H1 (cell line): ENCODE measurements around the gene RFXAP. TPM values are rescaled to one million over a fixed set of nuclear protein-coding genes. Genes with fewer than 3 reads are reported as not detected.
A peak's percentile ranks its signal among the peaks of the same experiment; 100 is the strongest.

Source experiments
- BACH1 ChIP-seq: IDR thresholded peaks from 2 replicates; pipeline ENCODE4 v1.6.1; 2012; ENCODE audit warnings: low read length, improper control_type of control experiment
- CEBPB ChIP-seq: IDR thresholded peaks from 2 replicates; pipeline ENCODE4 v1.6.1; 2012; ENCODE audit warnings: low read depth, low read length
- CTBP2 ChIP-seq: IDR thresholded peaks from 2 replicates; pipeline ENCODE4 v1.7.0; 2011; ENCODE audit warnings: borderline replicate concordance, mild to moderate bottlenecking, moderate library complexity, mixed read lengths, low read length; ENCODE audit not compliant: insufficient read depth, insufficient read length
- E2F6 ChIP-seq: IDR thresholded peaks from 2 replicates; pipeline ENCODE4 v1.6.1; 2012; ENCODE audit warnings: inconsistent platforms
- KDM4A ChIP-seq: IDR thresholded peaks from one replicate; pipeline ENCODE4 v1.7.1; 2012; ENCODE audit warnings: low read depth, mild to moderate bottlenecking, moderate library complexity, low read length, inconsistent platforms; ENCODE audit not compliant: severe bottlenecking
- POLR2A ChIP-seq, 2 experiments: IDR thresholded peaks; 1 replicate in 1 of 2; 2 replicates in 1 of 2; pipeline ENCODE4 v1.6.1; 2011; ENCODE audit warnings: low read depth in 2 of 2, low read length in 2 of 2, mild to moderate bottlenecking in 2 of 2; ENCODE audit errors: control extremely low read depth in 1 of 2
- RAD21 ChIP-seq, 2 experiments: IDR thresholded peaks in 1 of 2; conservative IDR thresholded peaks in 1 of 2; 2 replicates each; pipeline ENCODE4 v1.6.1; 2011; ENCODE audit warnings: low read depth in 2 of 2, low read length in 2 of 2, improper control_type of control experiment in 1 of 2, inconsistent platforms in 1 of 2, mild to moderate bottlenecking in 1 of 2, moderate library complexity in 1 of 2
- SP1 ChIP-seq: IDR thresholded peaks from 2 replicates; pipeline ENCODE4 v1.6.1; 2011; ENCODE audit warnings: low read depth, low read length
- SRF ChIP-seq: IDR thresholded peaks from 2 replicates; pipeline ENCODE4 v1.6.1; 2011; ENCODE audit warnings: mild to moderate bottlenecking, low read depth, low read length, moderate library complexity
- TAF1 ChIP-seq: IDR thresholded peaks from 2 replicates; pipeline ENCODE4 v1.6.1; 2011; ENCODE audit warnings: mild to moderate bottlenecking, low read depth, low read length
- polyA plus RNA-seq, 7 experiments: library from polyadenylated mRNA; depleted of rRNA in 3 of 7; stranded (reverse) in 5 of 7; unstranded in 2 of 7; fragments of >200 nt in 5 of 7; fragments of 200-250 nt in 2 of 7; gene quantifications; 1 replicate in 5 of 7; 2 replicates in 1 of 7; 4 replicates in 1 of 7; pipeline versions ENCODE4 v1.2.1 to v1.2.3, GENCODE V29; 2011 to 2013; ENCODE audit warnings: missing spikeins in 2 of 7, mixed read lengths in 2 of 7
- total RNA-seq: library from RNA; stranded (reverse); fragmentation: NEBNext Ultra II Directional; extraction: Animal tissue kit (Norgen Biotek cat#: 25700); gene quantifications from 2 replicates; pipeline ENCODE4 v1.2.1, GENCODE V29; 2021

Gene RFXAP
- total and polyA plus RNA-seq, 2 of the 8 experiments (the other 6 are each of a cell fraction or from before 2014, with no cell fraction given) = 5.2 to 11.5 TPM

DNA sequence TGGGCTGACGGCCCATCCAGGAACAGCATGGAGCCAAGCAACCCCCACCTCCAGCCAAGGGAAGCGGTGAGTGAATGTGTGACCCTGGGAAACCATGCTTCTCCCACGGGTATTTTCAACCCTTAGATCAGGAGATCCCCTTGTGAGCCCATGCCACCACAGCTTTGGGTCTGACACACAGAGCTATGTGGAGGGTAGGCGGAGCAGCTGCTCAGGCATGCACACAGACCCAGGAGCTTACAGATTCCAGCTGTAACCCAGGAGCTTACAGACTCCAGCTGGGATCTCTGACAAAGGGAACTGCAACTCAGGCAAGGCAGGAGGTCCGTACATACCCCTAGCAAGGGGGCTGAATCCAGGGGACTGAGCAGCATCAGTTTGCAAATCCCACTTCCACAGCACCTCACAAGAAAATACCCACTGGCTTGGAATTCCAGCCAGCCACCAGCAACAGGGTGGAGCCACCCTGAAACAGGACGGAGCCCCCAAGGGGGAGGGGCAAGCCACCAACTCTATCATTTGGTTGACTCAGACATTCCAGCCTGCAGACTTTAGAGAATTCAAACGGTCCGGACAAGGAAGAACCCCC, 40.8 kb upstream of the RFXAP start (continued):
- peak; percentile 59 for TF ChIP-seq CTBP2
- TF ChIP-seq RAD21 (IDR thresholded peaks at IDR 0.05 in 1 of 2, conservative IDR thresholded peaks at IDR 0.05 in 1 of 2; ENCODE audit: low read depth in 2 of 2, low read length in 2 of 2) = peak in 1 of 2 experiments; percentile 6; a peak in 1 of 4 replicates
- peak; percentile 43; the same call in 1 of the 2 replicates for TF ChIP-seq SP1
- no peak for TF ChIP-seq SRF
- TF ChIP-seq POLR2A (IDR thresholded peaks at IDR 0.05; ENCODE audit: control extremely low read depth in 1 of 2, low read depth in 2 of 2, low read length in 2 of 2) = no peak; a peak in 1 of 3 replicates
- no peak for TF ChIP-seq CEBPB
- TF ChIP-seq E2F6 = no peak
- 0 out of 2 replicates have a peak, but pooled peaks have one; percentile 33 for TF ChIP-seq TAF1
- TF ChIP-seq BACH1 = peak; percentile 39; the same call in 1 of the 2 replicates
- TF ChIP-seq KDM4A = peak; percentile 38
